ENCODE results near the gene EPHB2.

The EPHB2 gene

GRCh38 chr1:22864886-22865285, 154.2 kb downstream of the EPHB2 start:
- DNase-seq = no peak

GRCh38 chr1:22865736-22866135, 155.1 kb downstream of the EPHB2 start:
- no peak for DNase-seq

DNA sequence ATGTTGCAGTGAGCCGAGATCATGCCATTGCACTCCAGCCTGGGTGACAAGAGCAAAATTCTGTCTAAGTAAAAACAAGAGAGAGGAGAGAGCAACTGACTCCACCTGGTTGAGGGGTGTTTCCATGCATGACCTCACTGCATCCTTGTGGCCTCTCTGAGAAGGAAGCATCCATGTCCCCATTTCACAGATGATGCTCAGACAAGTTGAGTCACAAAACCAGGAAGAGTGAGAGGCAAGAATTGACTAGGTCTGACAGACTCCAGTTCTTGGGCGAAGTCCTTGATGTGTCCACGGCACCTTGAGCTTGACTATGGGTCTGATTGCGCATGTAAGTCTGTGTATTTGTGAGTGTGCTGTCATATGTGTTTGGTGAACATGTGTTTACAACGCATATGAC, 156.2 kb downstream of the EPHB2 start:
- no peak for DNase-seq

- DNase-seq = no peak
Observed at GRCh38 chr1:22868331-22868730, 157.7 kb downstream of the EPHB2 start.

DNA sequence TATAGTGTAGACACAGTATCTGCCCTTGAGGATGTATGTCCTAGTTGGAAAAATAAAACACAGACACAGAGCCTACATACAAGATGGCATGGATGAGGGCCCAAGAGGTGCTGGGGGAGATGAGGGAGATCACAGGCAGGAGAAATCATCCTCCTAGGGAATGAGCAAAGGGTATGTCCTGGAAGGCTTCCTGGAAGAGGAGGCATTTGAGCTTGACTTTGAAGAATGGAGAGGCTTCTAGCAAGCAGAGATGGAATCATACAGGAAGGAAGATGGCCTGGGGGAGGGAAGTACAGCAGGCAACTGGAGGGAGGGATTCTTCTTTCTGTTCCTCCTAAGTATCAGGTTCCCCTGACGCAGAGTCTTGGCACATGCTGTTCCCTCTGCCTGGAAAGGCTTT, 158.7 kb downstream of the EPHB2 start:
- DNase-seq = no peak

- DNase-seq = no peak
Observed at GRCh38 chr1:22870201-22870871, 159.7 kb downstream of the EPHB2 start.

GRCh38 chr1:22872981-22873664, 162.5 kb downstream of the EPHB2 start:
- DNase-seq = no peak

DNA sequence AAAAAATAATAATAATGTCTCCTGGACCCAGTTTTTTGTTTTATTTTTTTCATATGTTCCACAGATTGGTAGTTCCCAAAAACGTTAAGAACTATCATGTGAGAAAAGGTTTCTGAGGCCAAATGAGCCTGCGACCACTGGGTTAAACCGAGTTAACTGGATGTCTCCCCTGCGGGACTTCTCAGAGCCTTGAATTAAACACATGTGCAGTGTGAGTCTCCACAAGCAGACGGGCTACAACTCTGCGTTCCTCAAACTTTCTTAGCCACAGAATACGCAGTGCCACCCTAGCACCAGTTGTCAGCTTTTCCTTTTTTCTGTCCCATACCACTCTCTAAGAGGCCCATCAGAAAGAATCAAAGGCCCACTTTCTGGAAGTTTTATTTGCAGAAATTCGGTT, 164.1 kb downstream of the EPHB2 start:
- DNase-seq = no peak

DNA sequence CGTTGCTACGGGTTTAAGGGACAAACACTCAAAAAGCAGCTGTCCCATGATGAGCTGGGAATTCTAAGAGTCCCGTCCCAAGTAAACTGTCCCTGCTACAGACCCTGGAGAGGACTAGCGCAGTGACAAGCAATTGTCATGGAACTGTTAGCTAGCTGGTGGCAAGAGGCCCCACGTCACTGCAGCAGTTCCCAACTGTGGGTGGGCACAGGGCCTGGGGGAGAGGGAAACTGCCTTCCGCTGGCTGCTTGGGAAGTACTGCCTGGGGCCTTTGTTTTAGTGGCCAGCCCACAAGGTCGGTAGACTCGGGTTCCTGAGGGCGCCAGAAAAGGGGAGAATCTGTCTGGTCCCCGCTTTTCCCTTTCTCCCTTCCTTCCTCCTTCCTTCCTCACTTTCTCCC, 164.6 kb downstream of the EPHB2 start:
- no peak for DNase-seq

DNA sequence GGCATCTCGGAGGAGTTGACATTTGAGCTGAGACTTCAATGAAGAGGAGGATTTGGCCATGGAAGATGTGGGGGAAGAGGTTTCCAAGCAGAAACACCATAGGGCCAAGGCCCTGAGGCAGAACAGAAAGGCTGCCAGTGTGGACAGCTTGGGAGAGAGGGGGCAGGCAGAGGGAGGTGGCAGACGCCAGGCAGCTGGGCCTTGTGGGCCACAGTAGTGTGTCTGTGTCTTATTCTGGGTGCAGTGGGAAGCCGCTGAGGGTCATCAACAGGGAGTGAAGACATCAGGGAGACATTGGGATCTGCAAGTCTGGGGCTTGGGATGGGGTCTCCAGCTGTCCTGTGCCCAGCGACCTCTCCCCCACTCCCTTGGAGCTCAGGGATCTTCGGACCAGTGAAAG, 165.2 kb downstream of the EPHB2 start:
- DNase-seq = no peak

DNA sequence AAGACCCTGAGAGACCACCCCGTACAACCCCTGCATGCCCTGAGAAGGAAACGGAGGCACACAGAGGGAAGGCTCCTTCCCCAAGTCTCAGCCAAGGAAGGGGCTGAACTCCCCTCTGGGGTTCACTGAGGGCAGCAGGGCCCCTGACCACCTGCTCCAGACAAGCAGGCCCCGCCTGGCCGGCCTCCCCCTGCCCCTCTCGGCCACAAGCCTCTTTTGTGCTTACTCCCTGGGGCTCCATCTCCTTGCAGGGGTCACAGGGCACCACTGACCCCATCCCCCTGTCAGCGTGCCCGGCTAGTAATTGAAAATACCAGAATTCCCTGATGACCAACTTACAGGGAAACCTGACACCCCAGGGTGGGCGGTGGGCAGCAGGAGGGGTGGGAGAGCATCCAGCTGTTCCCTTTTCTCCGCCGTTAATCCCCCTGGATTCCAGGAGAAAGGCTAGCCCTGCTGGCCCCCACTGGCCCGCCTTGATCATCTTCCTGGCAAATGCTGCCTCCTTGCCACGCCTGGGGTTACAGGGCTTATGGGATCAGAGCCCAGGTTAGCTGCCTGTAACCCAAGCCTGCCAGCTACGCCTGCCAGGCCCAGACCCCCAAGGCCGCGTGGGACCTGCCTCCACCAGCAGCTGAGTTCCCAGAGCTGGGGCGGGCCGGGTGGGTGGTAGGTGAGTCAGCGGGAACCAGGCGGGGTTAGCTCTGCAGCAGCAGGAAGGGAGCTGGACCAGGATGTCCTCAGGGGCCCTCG, 165.9 kb downstream of the EPHB2 start:
- no peak for DNase-seq

DNA sequence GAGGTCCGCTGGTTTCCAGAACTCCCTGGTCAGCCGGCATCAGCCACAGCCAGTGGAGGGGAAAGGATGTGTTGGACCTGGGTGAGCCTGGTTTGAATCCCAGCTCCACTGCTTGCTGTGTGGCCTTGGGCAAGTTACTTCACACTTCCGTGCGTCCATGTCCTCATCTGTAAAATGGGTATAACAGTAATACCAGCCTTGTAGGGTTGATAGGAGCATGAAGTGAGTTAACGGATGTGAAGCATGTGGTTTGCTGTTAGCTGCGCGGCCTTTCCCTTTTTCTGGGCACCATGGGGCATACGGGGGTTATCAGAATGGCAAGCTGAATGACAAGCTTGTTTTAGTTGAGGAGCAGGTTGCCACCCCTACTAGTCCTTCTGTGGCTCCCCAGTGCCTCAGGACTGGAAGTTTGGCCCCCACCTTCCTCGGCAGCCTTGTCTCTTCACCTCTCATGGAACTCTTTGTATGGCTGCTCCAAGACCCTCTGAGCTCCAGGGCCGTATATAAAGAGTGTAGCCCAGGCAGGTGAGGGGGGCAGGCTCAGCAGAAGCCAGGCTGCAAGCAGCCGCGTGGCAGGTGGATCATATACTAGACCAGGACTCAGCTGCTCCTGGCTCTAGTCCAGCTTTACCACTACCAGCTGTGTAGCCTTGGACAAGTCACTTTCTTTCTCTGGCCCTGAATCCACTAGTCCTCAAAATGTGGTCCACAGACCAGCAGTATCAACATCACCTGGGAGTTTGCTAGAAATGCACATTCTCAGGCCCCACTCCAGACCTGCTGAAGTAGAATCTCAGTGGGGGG, 166.7 kb downstream of the EPHB2 start:
- DNase-seq = no peak

- no peak for DNase-seq
Observed at GRCh38 chr1:22877980-22878379, 167.3 kb downstream of the EPHB2 start.

GRCh38 chr1:22878626-22879025, 168.0 kb downstream of the EPHB2 start:
- no peak for DNase-seq

GRCh38 chr1:22879445-22879844, 168.8 kb downstream of the EPHB2 start:
- no peak for DNase-seq

DNA sequence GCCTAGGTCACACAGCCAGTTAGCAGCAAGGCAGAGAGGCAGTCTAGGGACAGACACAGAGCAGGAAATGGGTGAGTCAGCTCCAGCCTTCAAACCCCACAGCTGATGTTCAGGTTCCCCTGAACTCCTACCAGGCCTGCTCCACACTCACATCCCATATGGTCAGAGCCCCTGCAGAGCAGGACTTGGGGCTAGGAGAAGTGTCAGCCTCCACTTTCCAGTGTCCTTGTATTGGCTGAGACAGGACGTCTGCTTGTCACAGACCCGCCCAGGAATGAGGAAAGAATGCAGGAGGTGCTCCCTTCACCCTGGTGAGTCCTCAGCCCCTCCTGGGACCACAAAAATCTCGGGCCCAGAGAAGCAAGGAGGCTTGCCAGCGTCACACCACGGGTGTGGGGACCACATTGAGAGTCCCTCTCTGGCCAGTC, 169.5 kb downstream of the EPHB2 start:
- DNase-seq = no peak

GRCh38 chr1:22883406-22883805, 172.8 kb downstream of the EPHB2 start:
- no peak for DNase-seq

- DNase-seq = no peak
Observed at GRCh38 chr1:22884806-22885530, 174.3 kb downstream of the EPHB2 start.

DNA sequence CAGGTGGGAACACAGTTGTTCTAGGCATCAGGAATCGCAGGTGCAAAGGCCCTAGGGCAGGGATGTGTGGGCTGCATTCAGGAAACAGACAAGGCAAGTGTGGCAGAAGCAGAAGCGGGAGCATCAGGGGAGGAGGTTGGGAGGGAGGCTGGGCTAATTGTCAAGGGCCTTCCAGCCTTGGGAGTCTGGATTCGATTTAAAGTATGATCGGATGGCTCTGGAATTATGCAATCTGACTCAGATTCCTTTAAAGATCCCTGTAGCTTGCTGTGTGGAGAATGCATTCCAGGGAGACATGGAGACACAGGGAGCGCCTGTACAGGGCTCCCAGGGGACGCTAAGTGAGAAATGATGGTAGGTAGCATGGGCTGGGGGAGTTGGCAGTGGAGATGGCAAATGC, 175.6 kb downstream of the EPHB2 start:
- no peak for DNase-seq

- no peak for DNase-seq
Observed at GRCh38 chr1:22887491-22887890, 176.9 kb downstream of the EPHB2 start.

DNA sequence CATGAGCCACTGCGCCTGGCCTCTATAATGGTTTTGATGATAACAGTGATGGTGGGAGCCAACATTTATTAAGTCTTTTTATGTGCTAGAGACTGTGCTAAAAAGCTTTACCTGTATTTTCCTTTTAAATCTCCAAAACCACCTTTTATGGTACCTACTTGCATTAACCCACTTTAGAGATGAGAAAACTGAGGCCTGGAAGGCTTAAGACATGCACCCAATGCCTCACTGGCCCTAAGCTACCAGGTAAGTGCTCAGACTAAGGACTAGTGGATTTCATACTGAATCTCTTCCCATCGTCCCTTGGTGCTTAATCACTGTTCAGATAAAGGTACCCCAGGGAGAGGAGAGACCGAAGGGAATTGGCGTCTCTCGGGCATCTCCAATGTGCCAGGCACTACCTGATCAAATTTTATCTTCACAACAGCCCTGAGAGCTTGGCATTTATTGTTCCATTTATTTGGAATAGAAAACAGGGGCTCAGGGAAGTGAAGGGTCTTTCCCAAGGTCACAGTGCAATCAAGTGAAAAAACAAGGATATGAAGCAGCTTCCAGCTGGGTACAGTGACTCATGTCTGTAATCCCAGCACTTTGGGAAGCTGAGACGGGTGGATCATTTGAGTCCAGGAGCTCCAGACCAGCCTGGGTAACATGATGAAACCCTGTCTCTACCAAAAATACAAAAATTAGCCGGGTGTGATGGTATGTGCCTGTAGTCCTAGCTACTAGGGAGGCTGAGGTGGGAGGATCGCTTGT, 177.9 kb downstream of the EPHB2 start:
- no peak for DNase-seq

All from stimulated activated CD4-positive, alpha-beta T cell treated with anti-CD3 and anti-CD28 coated beads, Interleukin-1b, Interleukin-23, amount 100 ng/mL, for 48 hours (primary cell).